ENCODE data around the gene FSTL1.

DNA sequence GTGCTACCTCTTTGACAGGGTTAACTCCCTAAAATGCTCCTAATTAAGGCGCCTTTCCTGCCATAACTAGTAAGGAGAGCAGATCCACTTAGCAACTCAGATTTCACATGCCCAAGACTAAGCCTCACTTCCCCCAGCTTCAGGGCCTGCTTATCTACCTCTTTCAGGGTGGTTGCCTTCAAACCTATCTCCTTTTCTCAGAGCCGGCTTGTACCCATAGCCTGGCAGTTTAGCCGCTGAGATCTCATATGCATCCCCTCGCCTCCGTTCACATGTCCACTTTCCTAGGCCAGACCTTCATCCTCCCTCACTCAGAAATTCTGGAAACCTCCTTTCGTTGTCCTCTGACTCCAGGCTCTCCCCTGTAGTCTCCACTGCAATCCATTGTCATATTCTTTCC, 1.0 kb upstream of the FSTL1 start:
- TF ChIP-seq, protein P1, sequence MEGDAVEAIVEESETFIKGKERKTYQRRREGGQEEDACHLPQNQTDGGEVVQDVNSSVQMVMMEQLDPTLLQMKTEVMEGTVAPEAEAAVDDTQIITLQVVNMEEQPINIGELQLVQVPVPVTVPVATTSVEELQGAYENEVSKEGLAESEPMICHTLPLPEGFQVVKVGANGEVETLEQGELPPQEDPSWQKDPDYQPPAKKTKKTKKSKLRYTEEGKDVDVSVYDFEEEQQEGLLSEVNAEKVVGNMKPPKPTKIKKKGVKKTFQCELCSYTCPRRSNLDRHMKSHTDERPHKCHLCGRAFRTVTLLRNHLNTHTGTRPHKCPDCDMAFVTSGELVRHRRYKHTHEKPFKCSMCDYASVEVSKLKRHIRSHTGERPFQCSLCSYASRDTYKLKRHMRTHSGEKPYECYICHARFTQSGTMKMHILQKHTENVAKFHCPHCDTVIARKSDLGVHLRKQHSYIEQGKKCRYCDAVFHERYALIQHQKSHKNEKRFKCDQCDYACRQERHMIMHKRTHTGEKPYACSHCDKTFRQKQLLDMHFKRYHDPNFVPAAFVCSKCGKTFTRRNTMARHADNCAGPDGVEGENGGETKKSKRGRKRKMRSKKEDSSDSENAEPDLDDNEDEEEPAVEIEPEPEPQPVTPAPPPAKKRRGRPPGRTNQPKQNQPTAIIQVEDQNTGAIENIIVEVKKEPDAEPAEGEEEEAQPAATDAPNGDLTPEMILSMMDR (IDR thresholded peaks at IDR 0.05): no peak
- TF ChIP-seq EP300 (IDR thresholded peaks at IDR 0.05): no peak
